Endothelial cell of umbilical vein (primary cell): ENCODE measurements around the gene DPP6.

Experiments
- EZH2 ChIP-seq: IDR thresholded peaks from 2 replicates; pipeline ENCODE4 v1.6.1; 2012; ENCODE audit warnings: borderline replicate concordance, low read depth, mild to moderate bottlenecking, moderate library complexity, low read length, inconsistent platforms; ENCODE audit not compliant: severe bottlenecking
- MYC ChIP-seq: IDR thresholded peaks from one replicate; pipeline ENCODE4 v1.6.1; 2011; ENCODE audit warnings: mild to moderate bottlenecking, low read depth, low read length
- POLR2A ChIP-seq: IDR thresholded peaks from 2 replicates; pipeline ENCODE4 v1.6.1; 2012; ENCODE audit warnings: low read depth, mild to moderate bottlenecking, control low read depth, low read length
- TF ChIP-seq, protein P1 (sequence below), 2 donors: IDR thresholded peaks; 1 replicate in 1 of 2; 2 replicates in 1 of 2; pipeline ENCODE4 v1.5.1; 2011; ENCODE audit warnings: low read length in 2 of 2, mild to moderate bottlenecking in 2 of 2, moderate library complexity in 2 of 2, control low read depth in 1 of 2, inconsistent platforms in 1 of 2, low read depth in 1 of 2; ENCODE audit not compliant: insufficient read depth in 1 of 2; ENCODE audit errors: extremely low read depth in 1 of 2

DNA sequence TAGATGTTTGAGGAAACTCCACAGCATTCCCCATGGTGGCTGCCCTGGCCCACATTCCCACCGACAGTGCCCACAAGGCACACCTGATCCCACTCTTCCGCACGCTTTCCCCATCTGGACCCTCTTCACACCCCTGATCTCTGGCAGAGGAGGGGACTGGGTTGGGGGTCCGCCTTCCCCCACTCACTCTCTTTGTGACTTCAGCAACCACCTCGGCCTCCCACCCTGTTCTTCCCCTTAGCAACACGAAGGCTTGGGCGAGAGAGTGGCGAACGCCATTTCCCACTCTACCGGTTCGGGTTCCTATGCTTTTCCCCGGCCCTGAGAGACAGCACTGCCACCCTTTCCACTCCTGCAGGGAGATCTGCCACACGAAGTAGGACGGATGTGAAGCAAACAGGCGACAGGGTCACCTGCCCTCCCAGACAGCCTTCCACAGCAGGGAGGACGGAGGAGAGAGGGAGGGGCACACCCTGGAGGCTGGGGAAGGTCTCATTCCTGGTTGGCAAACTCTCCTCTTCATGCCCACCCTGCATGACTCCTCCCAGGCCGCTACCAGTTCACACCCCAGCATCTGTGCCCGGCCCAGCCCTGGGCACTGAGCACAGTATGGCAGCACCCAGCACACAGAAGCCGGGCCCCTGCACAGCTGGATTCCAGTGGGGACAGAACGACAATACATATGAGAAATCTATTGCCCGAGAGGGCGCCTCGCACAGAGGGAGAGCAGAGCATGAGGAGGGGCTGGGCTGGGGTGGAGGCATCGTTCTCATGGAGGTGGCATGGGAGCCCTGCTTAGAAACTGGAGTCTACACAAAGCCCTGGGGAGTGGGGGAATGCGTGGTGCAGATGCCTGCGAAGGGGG is 857.3 kb downstream of the DPP6 start:
- TF ChIP-seq POLR2A (no peak), MYC (no peak), EZH2 (no peak)
- TF ChIP-seq, protein P1, sequence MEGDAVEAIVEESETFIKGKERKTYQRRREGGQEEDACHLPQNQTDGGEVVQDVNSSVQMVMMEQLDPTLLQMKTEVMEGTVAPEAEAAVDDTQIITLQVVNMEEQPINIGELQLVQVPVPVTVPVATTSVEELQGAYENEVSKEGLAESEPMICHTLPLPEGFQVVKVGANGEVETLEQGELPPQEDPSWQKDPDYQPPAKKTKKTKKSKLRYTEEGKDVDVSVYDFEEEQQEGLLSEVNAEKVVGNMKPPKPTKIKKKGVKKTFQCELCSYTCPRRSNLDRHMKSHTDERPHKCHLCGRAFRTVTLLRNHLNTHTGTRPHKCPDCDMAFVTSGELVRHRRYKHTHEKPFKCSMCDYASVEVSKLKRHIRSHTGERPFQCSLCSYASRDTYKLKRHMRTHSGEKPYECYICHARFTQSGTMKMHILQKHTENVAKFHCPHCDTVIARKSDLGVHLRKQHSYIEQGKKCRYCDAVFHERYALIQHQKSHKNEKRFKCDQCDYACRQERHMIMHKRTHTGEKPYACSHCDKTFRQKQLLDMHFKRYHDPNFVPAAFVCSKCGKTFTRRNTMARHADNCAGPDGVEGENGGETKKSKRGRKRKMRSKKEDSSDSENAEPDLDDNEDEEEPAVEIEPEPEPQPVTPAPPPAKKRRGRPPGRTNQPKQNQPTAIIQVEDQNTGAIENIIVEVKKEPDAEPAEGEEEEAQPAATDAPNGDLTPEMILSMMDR (IDR thresholded peaks at IDR 0.05; ENCODE audit: extremely low read depth in 1 of 2, insufficient read depth in 1 of 2, low read depth in 1 of 2, low read length in 2 of 2), result no peak
